ENCODE results near the gene WNT3. TPM values are rescaled to one million over a fixed set of nuclear protein-coding genes. Genes with fewer than 3 reads are reported as not detected.

WNT3 gene
- polyA plus RNA-seq, 2 of the 4 experiments (the other 2 are of a cell fraction): 8.3 to 10.8 TPM

GRCh38 chr17:46817151-46817900 lies 1.2 kb downstream of the WNT3 start:
- Histone ChIP-seq H3K27ac (no peak overlapping the region), H3K4me2 (no peak overlapping the region), H3K4me1 (0 out of 3 replicates have a peak, but pooled peaks cover 5% of the 10 kb centered on the region), H3K4me3 (no peak overlapping the region), H3K9me3 (no peaks in the 10 kb centered on the region)
- DNase-seq (ENCODE audit: low read depth in 1 of 2, low spot score in 1 of 2) (no peak), FAIRE-seq (no peak), ATAC-seq (no peak)
- WGBS (ENCODE audit: missing lambda C conversion rate): 63% methylated on average over 22 of the region's 22 CpGs
- TF ChIP-seq ZFP36 (IDR thresholded peaks at IDR 0.05; ENCODE audit: borderline replicate concordance, partially characterized antibody) (no peak), SMC3 (IDR thresholded peaks at IDR 0.05) (no peak), HOXB13 (CRISPR knock-in tag; IDR thresholded peaks at IDR 0.05; ENCODE audit: low read depth) (no peak), KDM1A (IDR thresholded peaks at IDR 0.05; ENCODE audit: low read depth) (no peak)
- ChIA-PET CTCF (no interaction called here), POLR2A (no interaction called here)

GRCh38 chr17:46815474-46816353 lies 2.8 kb downstream of the WNT3 start:
- POLR2A ChIA-PET: no interaction called here
- ATAC-seq (no peak), DNase-seq (ENCODE audit: low read depth in 1 of 2, low spot score in 1 of 2) (no peak), FAIRE-seq (no peak)
- 68% methylated on average over 12 of the region's 12 CpGs for WGBS (ENCODE audit: missing lambda C conversion rate)
- Histone ChIP-seq H3K27ac (no peak overlapping the region), H3K9me3 (no peaks in the 10 kb centered on the region), H3K4me1 (0 out of 3 replicates have a peak, but pooled peaks cover 7% of the 10 kb centered on the region), H3K4me3 (no peak overlapping the region), H3K4me2 (no peak overlapping the region)
- CTCF ChIA-PET: interaction anchor here (0.5 to 2.6 kb wide), 12 partner anchors 9 to 1000 kb away, joined by 3 to 20 read pairs (median 3); no protein-coding TSS in a partner anchor
- TF ChIP-seq JUNB (IDR thresholded peaks at IDR 0.05) (no peak), ZC3H11A (IDR thresholded peaks at IDR 0.05) (no peak), SREBF2 (IDR thresholded peaks at IDR 0.05) (no peak), NR3C1 (IDR thresholded peaks at IDR 0.05) (no peak)

DNA sequence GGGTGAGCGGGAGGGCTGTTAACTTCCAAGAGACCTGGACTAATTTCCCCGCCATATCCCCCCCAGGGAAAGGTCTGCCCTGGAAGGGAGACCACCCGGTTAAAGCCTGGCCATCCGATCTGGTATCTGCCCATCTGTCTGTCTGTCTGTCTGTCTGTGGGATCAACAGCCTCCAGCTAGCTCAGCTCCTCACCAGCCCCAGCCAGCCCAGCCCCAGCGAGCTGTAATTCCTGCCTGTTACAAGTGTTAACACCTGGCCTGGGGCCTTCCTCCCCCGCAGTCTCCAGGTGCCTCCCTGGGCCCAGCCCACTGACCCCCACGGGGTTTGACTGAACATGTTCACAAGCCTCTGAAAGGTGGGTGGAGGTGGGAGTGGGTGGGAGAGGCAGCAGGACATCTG lies 4.0 kb downstream of the WNT3 start:
- Histone ChIP-seq H3K4me1 (0 out of 3 replicates have a peak, but pooled peaks cover 7% of the 10 kb centered on the region), H3K9me3 (no peaks in the 10 kb centered on the region), H3K27ac (no peak overlapping the region), H3K4me3 (no peak overlapping the region), H3K4me2 (no peak overlapping the region)
- ATAC-seq (no peak), DNase-seq (ENCODE audit: low read depth in 1 of 2, low spot score in 1 of 2) (no peak), FAIRE-seq (no peak)
- 77% methylated on average over 5 of the region's 7 CpGs for WGBS (ENCODE audit: missing lambda C conversion rate)
- ChIA-PET POLR2A (no interaction called here), CTCF (interaction anchor here (0.6 to 2.6 kb wide), 9 partner anchors 8 to 559 kb away, joined by 3 to 20 read pairs (median 5); no protein-coding TSS in a partner anchor)
- TF ChIP-seq CHD4 (IDR thresholded peaks at IDR 0.05; ENCODE audit: borderline replicate concordance) (no peak), SMC3 (IDR thresholded peaks at IDR 0.05) (no peak), CEBPB (IDR thresholded peaks at IDR 0.05) (no peak), GATA3 (IDR thresholded peaks at IDR 0.05; ENCODE audit: borderline replicate concordance) (no peak), ZFP36 (IDR thresholded peaks at IDR 0.05; ENCODE audit: borderline replicate concordance, partially characterized antibody) (no peak), ZSCAN20 (CRISPR knock-in tag; IDR thresholded peaks at IDR 0.05) (no peak), FOSB (CRISPR knock-in tag; IDR thresholded peaks at IDR 0.05) (no peak)
- TF ChIP-seq, protein P1, sequence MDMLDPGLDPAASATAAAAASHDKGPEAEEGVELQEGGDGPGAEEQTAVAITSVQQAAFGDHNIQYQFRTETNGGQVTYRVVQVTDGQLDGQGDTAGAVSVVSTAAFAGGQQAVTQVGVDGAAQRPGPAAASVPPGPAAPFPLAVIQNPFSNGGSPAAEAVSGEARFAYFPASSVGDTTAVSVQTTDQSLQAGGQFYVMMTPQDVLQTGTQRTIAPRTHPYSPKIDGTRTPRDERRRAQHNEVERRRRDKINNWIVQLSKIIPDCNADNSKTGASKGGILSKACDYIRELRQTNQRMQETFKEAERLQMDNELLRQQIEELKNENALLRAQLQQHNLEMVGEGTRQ (IDR thresholded peaks at IDR 0.05): no peak

DNA sequence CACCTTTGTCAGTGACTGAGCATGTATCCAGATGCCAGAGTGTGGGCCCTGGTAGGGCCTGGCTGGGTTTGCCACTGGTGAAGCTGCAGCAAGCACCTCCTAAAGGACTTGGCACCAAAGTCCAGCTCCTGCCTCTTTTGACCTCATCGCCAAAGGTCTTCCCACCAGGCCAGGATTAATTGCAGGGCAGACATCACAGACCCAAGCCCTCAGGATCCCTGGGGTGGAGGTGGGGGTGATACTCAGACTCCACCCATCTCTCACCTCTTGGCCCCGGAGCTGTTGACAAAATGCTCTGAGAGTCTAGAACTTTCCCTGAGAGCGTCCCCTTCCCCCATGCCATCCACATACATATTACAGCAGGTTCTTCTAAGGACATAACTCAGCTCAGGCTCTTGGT lies 4.6 kb downstream of the WNT3 start:
- DNase-seq (ENCODE audit: low read depth in 1 of 2, low spot score in 1 of 2) (no peak), FAIRE-seq (no peak), ATAC-seq (no peak)
- Histone ChIP-seq H3K4me1 (0 out of 3 replicates have a peak, but pooled peaks cover 7% of the 10 kb centered on the region), H3K9me3 (no peaks in the 10 kb centered on the region), H3K4me3 (no peak overlapping the region), H3K27ac (no peak overlapping the region), H3K4me2 (no peak overlapping the region)
- ChIA-PET CTCF (interaction anchor here (0.6 to 2.6 kb wide), 8 partner anchors 9 to 558 kb away, joined by 3 to 20 read pairs (median 5); no protein-coding TSS in a partner anchor), POLR2A (no interaction called here)
- 88% methylated on average over 3 of the region's 3 CpGs for WGBS (ENCODE audit: missing lambda C conversion rate)
- no peak for TF ChIP-seq BHLHE40 (IDR thresholded peaks at IDR 0.05; ENCODE audit: low read depth, low read length)
- no peak for TF ChIP-seq EHMT2 (IDR thresholded peaks at IDR 0.05; ENCODE audit: low read depth)
- TF ChIP-seq POLR2AphosphoS2 (conservative IDR thresholded peaks at IDR 0.05; ENCODE audit: low read length): no peak
- no peak for TF ChIP-seq NR3C1 (IDR thresholded peaks at IDR 0.05)
- no peak for TF ChIP-seq KDM5A (IDR thresholded peaks at IDR 0.05)
- TF ChIP-seq, protein P2, sequence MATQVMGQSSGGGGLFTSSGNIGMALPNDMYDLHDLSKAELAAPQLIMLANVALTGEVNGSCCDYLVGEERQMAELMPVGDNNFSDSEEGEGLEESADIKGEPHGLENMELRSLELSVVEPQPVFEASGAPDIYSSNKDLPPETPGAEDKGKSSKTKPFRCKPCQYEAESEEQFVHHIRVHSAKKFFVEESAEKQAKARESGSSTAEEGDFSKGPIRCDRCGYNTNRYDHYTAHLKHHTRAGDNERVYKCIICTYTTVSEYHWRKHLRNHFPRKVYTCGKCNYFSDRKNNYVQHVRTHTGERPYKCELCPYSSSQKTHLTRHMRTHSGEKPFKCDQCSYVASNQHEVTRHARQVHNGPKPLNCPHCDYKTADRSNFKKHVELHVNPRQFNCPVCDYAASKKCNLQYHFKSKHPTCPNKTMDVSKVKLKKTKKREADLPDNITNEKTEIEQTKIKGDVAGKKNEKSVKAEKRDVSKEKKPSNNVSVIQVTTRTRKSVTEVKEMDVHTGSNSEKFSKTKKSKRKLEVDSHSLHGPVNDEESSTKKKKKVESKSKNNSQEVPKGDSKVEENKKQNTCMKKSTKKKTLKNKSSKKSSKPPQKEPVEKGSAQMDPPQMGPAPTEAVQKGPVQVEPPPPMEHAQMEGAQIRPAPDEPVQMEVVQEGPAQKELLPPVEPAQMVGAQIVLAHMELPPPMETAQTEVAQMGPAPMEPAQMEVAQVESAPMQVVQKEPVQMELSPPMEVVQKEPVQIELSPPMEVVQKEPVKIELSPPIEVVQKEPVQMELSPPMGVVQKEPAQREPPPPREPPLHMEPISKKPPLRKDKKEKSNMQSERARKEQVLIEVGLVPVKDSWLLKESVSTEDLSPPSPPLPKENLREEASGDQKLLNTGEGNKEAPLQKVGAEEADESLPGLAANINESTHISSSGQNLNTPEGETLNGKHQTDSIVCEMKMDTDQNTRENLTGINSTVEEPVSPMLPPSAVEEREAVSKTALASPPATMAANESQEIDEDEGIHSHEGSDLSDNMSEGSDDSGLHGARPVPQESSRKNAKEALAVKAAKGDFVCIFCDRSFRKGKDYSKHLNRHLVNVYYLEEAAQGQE (IDR thresholded peaks at IDR 0.05): no peak
- TF ChIP-seq, protein P3, sequence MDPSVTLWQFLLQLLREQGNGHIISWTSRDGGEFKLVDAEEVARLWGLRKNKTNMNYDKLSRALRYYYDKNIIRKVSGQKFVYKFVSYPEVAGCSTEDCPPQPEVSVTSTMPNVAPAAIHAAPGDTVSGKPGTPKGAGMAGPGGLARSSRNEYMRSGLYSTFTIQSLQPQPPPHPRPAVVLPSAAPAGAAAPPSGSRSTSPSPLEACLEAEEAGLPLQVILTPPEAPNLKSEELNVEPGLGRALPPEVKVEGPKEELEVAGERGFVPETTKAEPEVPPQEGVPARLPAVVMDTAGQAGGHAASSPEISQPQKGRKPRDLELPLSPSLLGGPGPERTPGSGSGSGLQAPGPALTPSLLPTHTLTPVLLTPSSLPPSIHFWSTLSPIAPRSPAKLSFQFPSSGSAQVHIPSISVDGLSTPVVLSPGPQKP (IDR thresholded peaks at IDR 0.05; ENCODE audit: low read depth, low read length): no peak
- no peak for TF ChIP-seq HOXA7 (CRISPR knock-in tag; IDR thresholded peaks at IDR 0.05)
- no peak for TF ChIP-seq FOXS1 (CRISPR knock-in tag; IDR thresholded peaks at IDR 0.05)

Data from A549 (cell line).